ENCODE measurements around the gene INCENP. TPM values are rescaled to one million over a fixed set of nuclear protein-coding genes. Genes with fewer than 3 reads are reported as not detected.

INCENP gene
- total and polyA plus RNA-seq, 10 of the 15 experiments (the other 5 are each of a cell fraction or from before 2014, with no cell fraction given), result 1.4 to 96.8 (median 29.0) TPM

- ChIA-PET CTCF (no interaction called here), SMC1A (ENCODE audit: uncharacterized antibody, unreplicated experiment) (no interaction called here), RAD21 (ENCODE audit: unreplicated experiment) (no interaction called here), POLR2A (interaction anchor here (0.6 kb wide), 1 partner anchor 16 kb away, joined by 4 read pairs; no protein-coding TSS in a partner anchor)
- no peaks in the 10 kb centered on the region for H3K27me3 ChIP-seq (replicated peaks in 1 of 2; ENCODE audit: control insufficient read depth in 2 of 2, insufficient read depth in 2 of 2, low read length in 1 of 2)
- FAIRE-seq (no peak), ATAC-seq (no peak), DNase-seq (ENCODE audit: low read depth, low spot score) (no peak)
- no peak overlapping the region for H3K4me3 ChIP-seq
- H3K4me2 ChIP-seq (ENCODE audit: control insufficient read depth, insufficient read depth), result no peak overlapping the region
- peaks cover 43 to 72% of the 10 kb centered on the region in 2 experiments for H3K36me3 ChIP-seq (ENCODE audit: control insufficient read depth in 2 of 2, insufficient read depth in 2 of 2, low read length in 1 of 2)
- intact Hi-C loops (cut with micrococcal nuclease; ENCODE audit: unreplicated experiment), result no loop called here
- no peak overlapping the region for H2AFZ ChIP-seq (ENCODE audit: control insufficient read depth, low read depth, low read length)
- H4K20me1 ChIP-seq (ENCODE audit: control insufficient read depth, insufficient read depth), result no peaks in the 10 kb centered on the region; the same call in 1 of the 2 replicates
- H3K79me2 ChIP-seq (ENCODE audit: control insufficient read depth, insufficient read depth, low read length), result no peaks in the 10 kb centered on the region
- no peaks in the 10 kb centered on the region for H3K4me1 ChIP-seq (ENCODE audit: control insufficient read depth, insufficient read depth, low read length)
- BruUV-seq (replicated peaks), result no TSS peak
- TF ChIP-seq CUX1 (IDR thresholded peaks at IDR 0.05; ENCODE audit: insufficient replicate concordance, low read depth, low read length) (no peak), MEF2B (IDR thresholded peaks at IDR 0.05; ENCODE audit: partially characterized antibody, poor library complexity, severe bottlenecking) (no peak), GABPA (IDR thresholded peaks at IDR 0.05; ENCODE audit: low read depth) (no peak), POLR2AphosphoS5 (IDR thresholded peaks at IDR 0.05; ENCODE audit: low read length) (no peak), MLLT1 (IDR thresholded peaks at IDR 0.05) (no peak), SP1 (IDR thresholded peaks at IDR 0.05; ENCODE audit: low read depth, low read length) (no peak), SMARCA5 (IDR thresholded peaks at IDR 0.05) (no peak)
- TF ChIP-seq, protein P1, sequence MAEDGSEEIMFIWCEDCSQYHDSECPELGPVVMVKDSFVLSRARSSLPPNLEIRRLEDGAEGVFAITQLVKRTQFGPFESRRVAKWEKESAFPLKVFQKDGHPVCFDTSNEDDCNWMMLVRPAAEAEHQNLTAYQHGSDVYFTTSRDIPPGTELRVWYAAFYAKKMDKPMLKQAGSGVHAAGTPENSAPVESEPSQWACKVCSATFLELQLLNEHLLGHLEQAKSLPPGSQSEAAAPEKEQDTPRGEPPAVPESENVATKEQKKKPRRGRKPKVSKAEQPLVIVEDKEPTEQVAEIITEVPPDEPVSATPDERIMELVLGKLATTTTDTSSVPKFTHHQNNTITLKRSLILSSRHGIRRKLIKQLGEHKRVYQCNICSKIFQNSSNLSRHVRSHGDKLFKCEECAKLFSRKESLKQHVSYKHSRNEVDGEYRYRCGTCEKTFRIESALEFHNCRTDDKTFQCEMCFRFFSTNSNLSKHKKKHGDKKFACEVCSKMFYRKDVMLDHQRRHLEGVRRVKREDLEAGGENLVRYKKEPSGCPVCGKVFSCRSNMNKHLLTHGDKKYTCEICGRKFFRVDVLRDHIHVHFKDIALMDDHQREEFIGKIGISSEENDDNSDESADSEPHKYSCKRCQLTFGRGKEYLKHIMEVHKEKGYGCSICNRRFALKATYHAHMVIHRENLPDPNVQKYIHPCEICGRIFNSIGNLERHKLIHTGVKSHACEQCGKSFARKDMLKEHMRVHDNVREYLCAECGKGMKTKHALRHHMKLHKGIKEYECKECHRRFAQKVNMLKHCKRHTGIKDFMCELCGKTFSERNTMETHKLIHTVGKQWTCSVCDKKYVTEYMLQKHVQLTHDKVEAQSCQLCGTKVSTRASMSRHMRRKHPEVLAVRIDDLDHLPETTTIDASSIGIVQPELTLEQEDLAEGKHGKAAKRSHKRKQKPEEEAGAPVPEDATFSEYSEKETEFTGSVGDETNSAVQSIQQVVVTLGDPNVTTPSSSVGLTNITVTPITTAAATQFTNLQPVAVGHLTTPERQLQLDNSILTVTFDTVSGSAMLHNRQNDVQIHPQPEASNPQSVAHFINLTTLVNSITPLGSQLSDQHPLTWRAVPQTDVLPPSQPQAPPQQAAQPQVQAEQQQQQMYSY (CRISPR knock-in tag; IDR thresholded peaks at IDR 0.05), result no peak
- WGBS (ENCODE audit: insufficient coverage, insufficient replicate concordance, low lambda C conversion rate, missing lambda C conversion rate), result 97% methylated on average over 4 of the region's 4 CpGs
- no peaks in the 10 kb centered on the region for H3K9me3 ChIP-seq (replicated peaks; ENCODE audit: control insufficient read depth, insufficient read depth, low read length)
- in situ Hi-C loops (cut with MboI), result no loop called here
- H3K27ac ChIP-seq (ENCODE audit: control insufficient read depth, insufficient read depth), result no peak overlapping the region
- H3K9ac ChIP-seq (ENCODE audit: control insufficient read depth, insufficient read depth, low read length), result no peak overlapping the region
Measured at GRCh38 chr11:62142043-62142375, 18.2 kb downstream of the INCENP start.
